H1 (cell line): ENCODE data around the gene UTP14C. TPM values are rescaled to one million over a fixed set of nuclear protein-coding genes. Genes with fewer than 3 reads are reported as not detected.

Experiments
- CREB1 ChIP-seq: IDR thresholded peaks from 2 replicates; pipeline ENCODE4 v1.6.1; 2012; ENCODE audit warnings: inconsistent platforms
- RNF2 ChIP-seq: fragments of 200-900, 300-1000 bp; sonication (generic); IDR thresholded peaks from 2 replicates; pipeline ENCODE4 v1.7.1; 2016; ENCODE audit warnings: borderline replicate concordance, low read depth, mild to moderate bottlenecking, antibody characterized with exemption, low read length; ENCODE audit not compliant: poor library complexity, severe bottlenecking; ENCODE audit errors: missing control alignments
- RXRA ChIP-seq: IDR thresholded peaks from 2 replicates; pipeline ENCODE4 v1.6.1; 2011; ENCODE audit warnings: low read depth, mild to moderate bottlenecking, low read length, moderate library complexity; ENCODE audit not compliant: insufficient read depth
- TAF7 ChIP-seq: optimal IDR thresholded peaks from 2 replicates; pipeline ENCODE3; 2011; ENCODE audit warnings: low read depth, mild to moderate bottlenecking, inconsistent platforms, low read length, moderate library complexity, borderline replicate concordance
- TBP ChIP-seq: IDR thresholded peaks from 2 replicates; pipeline ENCODE4 v1.6.1; 2011; ENCODE audit warnings: low read depth, low read length, improper control_type of control experiment
- TCF12 ChIP-seq: IDR thresholded peaks from 2 replicates; pipeline ENCODE4 v1.6.1; 2011; ENCODE audit warnings: low read depth, mild to moderate bottlenecking, low read length
- USF2 ChIP-seq: IDR thresholded peaks from 2 replicates; pipeline ENCODE4 v1.6.1; 2011; ENCODE audit warnings: low read length, improper control_type of control experiment
- YY1 ChIP-seq: IDR thresholded peaks from 2 replicates; pipeline ENCODE4 v1.6.1; 2011; ENCODE audit warnings: low read depth, mild to moderate bottlenecking, low read length
- polyA plus RNA-seq, 7 experiments: library from polyadenylated mRNA; depleted of rRNA in 3 of 7; stranded (reverse) in 5 of 7; unstranded in 2 of 7; fragments of >200 nt in 5 of 7; fragments of 200-250 nt in 2 of 7; gene quantifications; 1 replicate in 5 of 7; 2 replicates in 1 of 7; 4 replicates in 1 of 7; pipeline versions ENCODE4 v1.2.1 to v1.2.3, GENCODE V29; 2011 to 2013; ENCODE audit warnings: missing spikeins in 2 of 7, mixed read lengths in 2 of 7
- total RNA-seq: library from RNA; stranded (reverse); fragmentation: NEBNext Ultra II Directional; extraction: Animal tissue kit (Norgen Biotek cat#: 25700); gene quantifications from 2 replicates; pipeline ENCODE4 v1.2.1, GENCODE V29; 2021
- TF ChIP-seq, protein P1 (sequence below): fragments of 300-600 bp; sonication (generic); IDR thresholded peaks from 2 replicates; pipeline ENCODE4 v1.7.1; 2012; ENCODE audit warnings: low read length, moderate library complexity, mild to moderate bottlenecking, inconsistent platforms; ENCODE audit not compliant: insufficient replicate concordance
- TF ChIP-seq, protein P2 (sequence below): IDR thresholded peaks from 2 replicates; pipeline ENCODE4 v1.6.1; 2012; ENCODE audit warnings: inconsistent platforms

The UTP14C gene
- total and polyA plus RNA-seq, 2 of the 8 experiments (the other 6 are each of a cell fraction or from before 2014, with no cell fraction given) = 6.8 to 22.7 TPM

- TF ChIP-seq RNF2 (no peak), TBP (no peak), TCF12 (no peak), YY1 (no peak), TAF7 (no peak), USF2 (no peak), RXRA (no peak), CREB1 (no peak)
- TF ChIP-seq, protein P1, sequence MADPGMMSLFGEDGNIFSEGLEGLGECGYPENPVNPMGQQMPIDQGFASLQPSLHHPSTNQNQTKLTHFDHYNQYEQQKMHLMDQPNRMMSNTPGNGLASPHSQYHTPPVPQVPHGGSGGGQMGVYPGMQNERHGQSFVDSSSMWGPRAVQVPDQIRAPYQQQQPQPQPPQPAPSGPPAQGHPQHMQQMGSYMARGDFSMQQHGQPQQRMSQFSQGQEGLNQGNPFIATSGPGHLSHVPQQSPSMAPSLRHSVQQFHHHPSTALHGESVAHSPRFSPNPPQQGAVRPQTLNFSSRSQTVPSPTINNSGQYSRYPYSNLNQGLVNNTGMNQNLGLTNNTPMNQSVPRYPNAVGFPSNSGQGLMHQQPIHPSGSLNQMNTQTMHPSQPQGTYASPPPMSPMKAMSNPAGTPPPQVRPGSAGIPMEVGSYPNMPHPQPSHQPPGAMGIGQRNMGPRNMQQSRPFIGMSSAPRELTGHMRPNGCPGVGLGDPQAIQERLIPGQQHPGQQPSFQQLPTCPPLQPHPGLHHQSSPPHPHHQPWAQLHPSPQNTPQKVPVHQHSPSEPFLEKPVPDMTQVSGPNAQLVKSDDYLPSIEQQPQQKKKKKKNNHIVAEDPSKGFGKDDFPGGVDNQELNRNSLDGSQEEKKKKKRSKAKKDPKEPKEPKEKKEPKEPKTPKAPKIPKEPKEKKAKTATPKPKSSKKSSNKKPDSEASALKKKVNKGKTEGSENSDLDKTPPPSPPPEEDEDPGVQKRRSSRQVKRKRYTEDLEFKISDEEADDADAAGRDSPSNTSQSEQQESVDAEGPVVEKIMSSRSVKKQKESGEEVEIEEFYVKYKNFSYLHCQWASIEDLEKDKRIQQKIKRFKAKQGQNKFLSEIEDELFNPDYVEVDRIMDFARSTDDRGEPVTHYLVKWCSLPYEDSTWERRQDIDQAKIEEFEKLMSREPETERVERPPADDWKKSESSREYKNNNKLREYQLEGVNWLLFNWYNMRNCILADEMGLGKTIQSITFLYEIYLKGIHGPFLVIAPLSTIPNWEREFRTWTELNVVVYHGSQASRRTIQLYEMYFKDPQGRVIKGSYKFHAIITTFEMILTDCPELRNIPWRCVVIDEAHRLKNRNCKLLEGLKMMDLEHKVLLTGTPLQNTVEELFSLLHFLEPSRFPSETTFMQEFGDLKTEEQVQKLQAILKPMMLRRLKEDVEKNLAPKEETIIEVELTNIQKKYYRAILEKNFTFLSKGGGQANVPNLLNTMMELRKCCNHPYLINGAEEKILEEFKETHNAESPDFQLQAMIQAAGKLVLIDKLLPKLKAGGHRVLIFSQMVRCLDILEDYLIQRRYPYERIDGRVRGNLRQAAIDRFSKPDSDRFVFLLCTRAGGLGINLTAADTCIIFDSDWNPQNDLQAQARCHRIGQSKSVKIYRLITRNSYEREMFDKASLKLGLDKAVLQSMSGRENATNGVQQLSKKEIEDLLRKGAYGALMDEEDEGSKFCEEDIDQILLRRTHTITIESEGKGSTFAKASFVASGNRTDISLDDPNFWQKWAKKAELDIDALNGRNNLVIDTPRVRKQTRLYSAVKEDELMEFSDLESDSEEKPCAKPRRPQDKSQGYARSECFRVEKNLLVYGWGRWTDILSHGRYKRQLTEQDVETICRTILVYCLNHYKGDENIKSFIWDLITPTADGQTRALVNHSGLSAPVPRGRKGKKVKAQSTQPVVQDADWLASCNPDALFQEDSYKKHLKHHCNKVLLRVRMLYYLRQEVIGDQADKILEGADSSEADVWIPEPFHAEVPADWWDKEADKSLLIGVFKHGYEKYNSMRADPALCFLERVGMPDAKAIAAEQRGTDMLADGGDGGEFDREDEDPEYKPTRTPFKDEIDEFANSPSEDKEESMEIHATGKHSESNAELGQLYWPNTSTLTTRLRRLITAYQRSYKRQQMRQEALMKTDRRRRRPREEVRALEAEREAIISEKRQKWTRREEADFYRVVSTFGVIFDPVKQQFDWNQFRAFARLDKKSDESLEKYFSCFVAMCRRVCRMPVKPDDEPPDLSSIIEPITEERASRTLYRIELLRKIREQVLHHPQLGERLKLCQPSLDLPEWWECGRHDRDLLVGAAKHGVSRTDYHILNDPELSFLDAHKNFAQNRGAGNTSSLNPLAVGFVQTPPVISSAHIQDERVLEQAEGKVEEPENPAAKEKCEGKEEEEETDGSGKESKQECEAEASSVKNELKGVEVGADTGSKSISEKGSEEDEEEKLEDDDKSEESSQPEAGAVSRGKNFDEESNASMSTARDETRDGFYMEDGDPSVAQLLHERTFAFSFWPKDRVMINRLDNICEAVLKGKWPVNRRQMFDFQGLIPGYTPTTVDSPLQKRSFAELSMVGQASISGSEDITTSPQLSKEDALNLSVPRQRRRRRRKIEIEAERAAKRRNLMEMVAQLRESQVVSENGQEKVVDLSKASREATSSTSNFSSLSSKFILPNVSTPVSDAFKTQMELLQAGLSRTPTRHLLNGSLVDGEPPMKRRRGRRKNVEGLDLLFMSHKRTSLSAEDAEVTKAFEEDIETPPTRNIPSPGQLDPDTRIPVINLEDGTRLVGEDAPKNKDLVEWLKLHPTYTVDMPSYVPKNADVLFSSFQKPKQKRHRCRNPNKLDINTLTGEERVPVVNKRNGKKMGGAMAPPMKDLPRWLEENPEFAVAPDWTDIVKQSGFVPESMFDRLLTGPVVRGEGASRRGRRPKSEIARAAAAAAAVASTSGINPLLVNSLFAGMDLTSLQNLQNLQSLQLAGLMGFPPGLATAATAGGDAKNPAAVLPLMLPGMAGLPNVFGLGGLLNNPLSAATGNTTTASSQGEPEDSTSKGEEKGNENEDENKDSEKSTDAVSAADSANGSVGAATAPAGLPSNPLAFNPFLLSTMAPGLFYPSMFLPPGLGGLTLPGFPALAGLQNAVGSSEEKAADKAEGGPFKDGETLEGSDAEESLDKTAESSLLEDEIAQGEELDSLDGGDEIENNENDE = no peak
- TF ChIP-seq, protein P2, sequence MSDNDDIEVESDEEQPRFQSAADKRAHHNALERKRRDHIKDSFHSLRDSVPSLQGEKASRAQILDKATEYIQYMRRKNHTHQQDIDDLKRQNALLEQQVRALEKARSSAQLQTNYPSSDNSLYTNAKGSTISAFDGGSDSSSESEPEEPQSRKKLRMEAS = no peak
Observed at GRCh38 chr13:51999510-51999911, 25.0 kb upstream of the UTP14C start (continued).
